Amniotic stem cell (primary cell): ENCODE data around the gene ANGPTL2.
"Not testable (repeated sequence)": the region's sequence is repeated elsewhere in the genome, so short reads cannot be mapped to it uniquely, and the experiment has no call there.

Experiments
- DNase-seq: peaks from one replicate; lab custom pipeline; 2025; lab: John Stamatoyannopoulos, UW

ANGPTL2 gene, protein sequence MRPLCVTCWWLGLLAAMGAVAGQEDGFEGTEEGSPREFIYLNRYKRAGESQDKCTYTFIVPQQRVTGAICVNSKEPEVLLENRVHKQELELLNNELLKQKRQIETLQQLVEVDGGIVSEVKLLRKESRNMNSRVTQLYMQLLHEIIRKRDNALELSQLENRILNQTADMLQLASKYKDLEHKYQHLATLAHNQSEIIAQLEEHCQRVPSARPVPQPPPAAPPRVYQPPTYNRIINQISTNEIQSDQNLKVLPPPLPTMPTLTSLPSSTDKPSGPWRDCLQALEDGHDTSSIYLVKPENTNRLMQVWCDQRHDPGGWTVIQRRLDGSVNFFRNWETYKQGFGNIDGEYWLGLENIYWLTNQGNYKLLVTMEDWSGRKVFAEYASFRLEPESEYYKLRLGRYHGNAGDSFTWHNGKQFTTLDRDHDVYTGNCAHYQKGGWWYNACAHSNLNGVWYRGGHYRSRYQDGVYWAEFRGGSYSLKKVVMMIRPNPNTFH

GRCh38 chr9:127122176-127123063 is at the start of gene ANGPTL2:
TSS of gene ANGPTL2 (minus strand) at chr9:127122635. CDS start at chr9:127108731, 13,904 bp downstream.
- peak; percentile 99 for DNase-seq

DNA sequence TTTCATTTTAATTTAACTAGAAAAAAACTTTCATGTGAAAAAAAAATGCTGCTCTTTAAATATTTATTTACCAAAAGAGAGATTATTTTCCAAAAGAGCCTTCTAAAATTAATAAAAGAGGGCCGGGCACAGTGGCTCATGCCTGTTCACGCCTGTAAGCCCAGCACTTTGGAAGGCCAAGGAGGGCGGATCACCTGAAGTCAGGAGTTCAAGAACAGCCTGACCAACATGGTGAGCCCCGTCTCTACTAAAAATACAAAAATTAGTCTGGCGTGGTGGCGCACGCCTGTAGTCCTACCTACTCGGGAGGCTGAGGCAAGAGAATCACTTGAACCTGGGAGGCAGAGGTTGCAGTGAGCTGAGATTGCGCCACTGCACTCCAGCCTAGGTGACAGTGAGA is 48.9 kb upstream of the ANGPTL2 start:
- not testable (repeated sequence) for DNase-seq

DNA sequence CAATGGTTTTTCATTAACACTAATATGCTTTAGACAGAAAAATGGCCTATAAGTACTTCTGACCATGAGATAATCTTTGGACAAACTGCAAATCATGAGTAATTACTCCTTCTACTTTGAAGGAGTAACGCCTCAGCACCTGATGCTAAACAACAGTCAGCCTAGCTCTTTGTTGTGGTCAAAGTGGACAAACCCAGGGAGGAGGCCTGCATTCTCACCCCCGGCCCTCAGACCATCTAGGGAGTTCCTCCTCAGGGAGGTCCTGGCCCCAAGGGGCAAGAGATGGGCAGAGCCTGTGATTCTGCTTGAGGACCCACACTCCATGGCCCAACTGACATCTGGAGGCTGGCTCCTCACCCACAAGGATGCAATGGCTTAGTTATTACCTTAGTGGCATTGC is 48.2 kb upstream of the ANGPTL2 start:
- no peak for DNase-seq

DNA sequence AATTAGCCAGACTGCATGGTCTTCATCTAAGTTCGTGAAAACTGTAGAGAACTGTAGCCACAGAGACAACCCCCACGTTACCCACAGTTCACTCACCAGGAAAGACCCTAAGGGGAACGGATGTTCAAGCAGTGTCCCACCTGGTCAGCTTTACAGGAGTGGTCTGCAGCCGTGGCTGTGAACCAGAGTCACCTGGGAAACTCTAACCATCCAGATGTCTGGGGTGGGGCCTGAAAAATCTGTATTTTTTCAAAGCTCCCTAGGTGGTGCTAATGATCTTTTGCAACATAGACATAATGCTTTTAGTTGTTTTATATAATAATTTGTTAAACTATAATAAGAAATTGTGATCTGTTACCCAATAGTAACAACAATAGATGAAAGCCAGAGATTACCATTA is 47.7 kb upstream of the ANGPTL2 start:
- no peak for DNase-seq

DNA sequence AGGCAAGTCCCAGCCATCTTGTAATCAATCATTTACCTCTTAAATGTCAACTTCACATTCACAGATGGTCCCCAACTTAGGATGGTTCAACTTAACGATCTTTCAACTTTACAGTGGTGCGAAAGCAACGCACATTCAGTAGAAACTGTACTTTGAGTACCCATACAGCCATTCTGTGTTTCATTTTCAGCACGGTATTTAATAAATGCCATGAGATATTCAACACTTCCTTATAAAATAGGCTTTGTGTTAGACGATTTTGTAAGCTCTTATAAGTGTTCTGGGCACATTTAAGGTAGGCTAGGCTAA is 47.1 kb upstream of the ANGPTL2 start:
- no peak for DNase-seq

DNA sequence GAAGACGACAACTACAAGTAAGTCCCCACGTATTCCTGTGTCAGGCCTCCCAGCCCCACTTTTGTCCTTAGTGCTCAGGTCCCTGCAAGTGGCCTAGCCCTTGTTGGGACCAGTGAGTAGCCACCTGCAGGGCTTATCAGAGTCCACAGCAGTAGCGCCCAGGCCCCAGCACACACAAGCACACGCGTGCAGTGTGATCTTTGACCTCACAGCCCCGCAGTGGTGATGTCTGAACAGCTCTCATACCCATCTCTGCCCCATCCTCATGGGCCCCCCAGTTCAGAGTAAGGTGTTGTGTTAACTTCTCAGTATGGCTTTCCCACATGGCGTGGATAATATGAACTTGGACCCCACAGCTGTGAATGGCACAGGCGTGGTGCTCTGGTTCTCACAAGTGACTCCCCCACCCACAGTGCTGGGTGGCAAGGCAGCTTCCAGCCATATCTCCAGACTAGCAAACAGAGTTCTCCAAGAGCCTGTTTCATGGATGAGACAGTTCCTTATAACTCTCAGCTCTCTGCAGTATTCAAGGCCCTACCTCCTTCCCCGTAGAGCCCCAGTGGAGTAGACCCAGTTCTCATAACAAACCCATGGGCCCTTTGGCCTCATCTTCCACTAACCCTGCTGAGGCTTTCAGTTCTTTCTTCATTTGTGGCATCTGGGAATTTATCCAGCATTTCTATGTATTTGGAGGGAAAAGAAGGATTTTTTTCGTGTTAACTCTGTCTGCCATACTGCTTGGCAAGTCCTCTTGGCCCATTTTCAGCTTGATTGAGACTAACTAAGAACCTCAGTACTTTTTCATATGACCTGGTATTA is 46.5 kb upstream of the ANGPTL2 start:
- no peak for DNase-seq

- DNase-seq = no peak
These were observed 45.3 kb upstream of the ANGPTL2 start for GRCh38 chr9:127167560-127168326.

DNA sequence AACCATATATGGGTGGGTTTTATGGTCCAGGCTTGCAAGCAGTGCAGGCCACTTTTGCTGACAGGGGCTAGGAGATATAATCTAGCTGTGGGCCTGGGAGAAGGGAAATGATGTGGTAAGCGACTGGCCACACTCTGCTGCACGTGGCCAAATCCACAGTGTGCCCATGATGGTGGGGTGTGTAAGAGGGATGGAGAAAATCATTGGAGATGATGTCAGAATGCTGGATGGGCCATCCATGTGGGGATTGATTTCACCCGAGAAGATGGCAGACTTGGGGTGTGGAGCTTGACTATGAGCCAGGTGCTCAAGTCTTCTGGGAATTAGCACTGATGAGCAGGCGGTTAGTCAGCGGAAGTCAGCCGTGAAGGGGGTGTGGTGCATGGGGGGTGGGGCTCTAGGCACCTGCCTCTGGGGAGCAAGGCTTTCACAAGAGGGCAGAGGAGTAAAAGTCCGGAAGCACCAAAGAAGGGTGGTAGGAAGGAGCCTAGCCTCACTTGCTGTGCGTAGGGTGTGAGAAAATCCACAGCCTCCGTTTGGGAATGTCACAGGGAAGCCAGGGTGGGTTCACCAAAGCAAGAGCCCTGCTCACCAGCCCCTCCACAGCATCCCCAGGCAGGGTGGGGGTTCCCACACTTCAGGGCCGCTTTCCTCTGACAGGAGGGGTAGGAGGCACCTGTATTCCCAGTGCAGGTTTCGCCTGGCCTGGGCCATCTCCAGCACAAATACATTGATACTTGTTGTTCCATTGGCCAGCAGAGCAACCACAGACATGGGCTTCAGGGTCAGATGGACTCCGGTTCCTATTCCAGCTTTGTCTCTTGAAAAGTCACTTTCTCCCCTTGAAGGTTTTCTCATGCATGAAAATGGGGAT is 44.5 kb upstream of the ANGPTL2 start:
- no peak for DNase-seq

- DNase-seq = no peak
These were observed 43.7 kb upstream of the ANGPTL2 start for GRCh38 chr9:127166111-127166510.

- no peak for DNase-seq
These were observed 42.7 kb upstream of the ANGPTL2 start for GRCh38 chr9:127165116-127165515.

DNA sequence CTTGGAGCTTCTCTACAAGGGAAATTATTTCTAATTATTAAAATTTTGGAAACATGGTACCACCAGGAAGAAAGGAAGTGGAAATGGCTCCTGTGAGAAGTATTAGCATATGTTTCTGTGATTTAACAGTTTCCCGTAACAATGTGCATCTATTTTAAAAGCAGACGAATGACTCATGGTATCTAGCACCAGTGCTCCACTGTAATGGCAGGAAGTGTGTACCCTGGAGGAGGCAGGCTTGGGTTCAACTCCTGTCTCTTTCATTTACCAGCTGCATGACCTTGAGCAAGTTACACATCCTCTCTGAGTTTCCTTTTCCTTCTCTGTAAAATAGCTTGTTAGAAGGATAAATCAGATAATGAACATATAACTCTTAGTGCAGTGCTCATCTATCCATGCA is 41.0 kb upstream of the ANGPTL2 start:
- DNase-seq = peak; percentile 7

- DNase-seq = no peak
These were observed 40.5 kb upstream of the ANGPTL2 start for GRCh38 chr9:127162864-127163365.

- DNase-seq = no peak
These were observed 39.8 kb upstream of the ANGPTL2 start for GRCh38 chr9:127162046-127162863.

DNA sequence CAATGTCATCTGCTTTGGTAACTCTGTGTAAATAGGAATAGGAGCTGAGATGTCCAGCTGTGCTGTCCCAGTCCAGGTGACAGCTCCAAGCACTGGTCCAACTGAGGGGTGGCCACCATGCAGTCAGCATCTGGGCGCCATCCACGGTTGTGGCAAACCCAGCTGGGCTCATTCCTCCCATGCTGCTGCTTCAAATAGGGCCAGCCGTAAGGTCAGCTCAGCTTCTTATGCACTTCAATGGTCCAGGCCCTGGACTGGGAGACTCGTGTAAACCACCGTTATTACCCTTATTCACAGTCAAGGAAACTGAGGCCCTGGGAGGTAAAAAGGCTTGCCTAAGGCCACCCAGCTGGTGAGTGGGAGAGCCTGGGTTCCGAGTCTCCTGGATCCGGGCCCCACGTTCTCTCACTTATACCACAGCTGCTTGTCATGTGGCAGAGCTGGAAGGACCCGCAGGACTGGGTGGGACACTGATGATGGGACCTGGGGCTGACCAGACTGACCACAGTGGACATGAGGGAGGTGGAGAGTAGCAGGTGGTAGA is 38.7 kb upstream of the ANGPTL2 start:
- DNase-seq = no peak

GRCh38 chr9:127159949-127160610 is 37.6 kb upstream of the ANGPTL2 start:
- no peak for DNase-seq

GRCh38 chr9:127159325-127159801 is 36.9 kb upstream of the ANGPTL2 start:
- DNase-seq = peak; percentile 2

GRCh38 chr9:127158786-127159324 is 36.4 kb upstream of the ANGPTL2 start:
- no peak for DNase-seq
